Measurements from ENCODE around the gene TMEM144. TPM values are rescaled to one million over a fixed set of nuclear protein-coding genes. Genes with fewer than 3 reads are reported as not detected.

Gene TMEM144
- total and polyA plus RNA-seq, 9 donors, result 5.4 to 14.9 (median 8.4) TPM

DNA sequence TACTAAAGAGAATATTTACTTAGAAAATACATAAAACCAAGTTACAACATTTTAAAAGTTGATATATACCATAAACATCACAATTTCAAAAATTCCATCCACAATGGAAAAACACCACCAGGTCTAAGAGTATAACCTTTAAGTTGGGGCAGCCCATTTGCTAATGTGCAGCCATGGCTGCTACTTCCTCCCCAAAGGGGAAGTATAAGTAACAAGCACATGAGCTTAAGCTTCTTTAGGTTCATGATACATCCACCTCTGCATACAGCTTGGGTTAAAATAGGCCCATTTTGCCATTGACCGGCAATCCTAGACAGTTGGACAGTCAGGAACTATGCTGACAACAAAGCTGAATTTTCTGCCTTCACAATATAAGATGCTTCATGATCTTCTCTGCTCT lies 20.9 kb upstream of the TMEM144 start:
- H3K27ac ChIP-seq, result no peak overlapping the region
- intact Hi-C loops (cut with DNase I), result no loop called here
- WGBS, 3 donors, result 91 to 100% (median 100%) methylated on average over 1 of the region's 1 CpG

DNA sequence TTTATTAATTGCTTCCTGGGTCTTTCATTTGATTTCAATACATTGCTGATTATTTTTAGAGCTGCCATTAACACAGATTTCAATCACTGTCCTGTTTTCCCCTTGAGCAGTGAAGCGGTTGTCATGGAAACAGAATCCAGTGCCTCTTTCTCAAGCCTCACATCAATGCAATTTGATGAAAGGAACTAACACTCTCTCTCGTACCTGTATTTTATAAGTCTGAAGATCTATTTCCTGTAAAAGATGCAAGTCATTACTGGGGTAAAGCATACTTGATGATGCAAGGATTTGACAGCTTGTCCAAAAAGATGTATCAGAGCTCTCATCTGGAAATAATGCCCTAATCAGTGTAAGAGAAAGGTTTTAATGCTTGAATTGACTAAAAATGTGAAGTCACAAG lies 19.6 kb upstream of the TMEM144 start:
- DNase-seq, result no peak
- Histone ChIP-seq H3K4me3 (no peak overlapping the region), H3K9me3 (no peaks in the 10 kb centered on the region), H3K36me3 (no peaks in the 10 kb centered on the region), H3K27ac (no peak overlapping the region), H3K4me1 (ENCODE audit: insufficient read depth) (peaks cover 3% of the 10 kb centered on the region), H3K27me3 (no peaks in the 10 kb centered on the region)
- no peak for TF ChIP-seq POLR2A (IDR thresholded peaks at IDR 0.05)
- TF ChIP-seq EP300 (IDR thresholded peaks at IDR 0.05), result no peak
- TF ChIP-seq CTCF (IDR thresholded peaks at IDR 0.05), result no peak
- intact Hi-C loops (cut with DNase I), result no loop called here
- WGBS, 3 donors, result 93 to 98% (median 93%) methylated on average over 2 of the region's 2 CpGs

More for the DNA sequence above, 20.9 kb upstream of the TMEM144 start:
- TF ChIP-seq EP300 (IDR thresholded peaks at IDR 0.05) (no peak), POLR2A (IDR thresholded peaks at IDR 0.05) (no peak), CTCF (IDR thresholded peaks at IDR 0.05) (no peak)
- Histone ChIP-seq H3K4me1 (ENCODE audit: insufficient read depth) (peaks cover 3% of the 10 kb centered on the region), H3K4me3 (no peak overlapping the region), H3K9me3 (no peaks in the 10 kb centered on the region), H3K27me3 (no peaks in the 10 kb centered on the region), H3K36me3 (no peaks in the 10 kb centered on the region)
- no peak for DNase-seq

GRCh38 chr4:158192439-158193158 lies 17.7 kb upstream of the TMEM144 start:
- DNase-seq, result no peak
- 81 to 86% (median 84%) methylated on average over 5 of the region's 5 CpGs for WGBS, 3 donors
- Histone ChIP-seq H3K27ac (no peak overlapping the region), H3K9me3 (no peaks in the 10 kb centered on the region), H3K27me3 (no peaks in the 10 kb centered on the region), H3K36me3 (no peaks in the 10 kb centered on the region), H3K4me1 (ENCODE audit: insufficient read depth) (peaks cover 3% of the 10 kb centered on the region), H3K4me3 (no peak overlapping the region)
- no peak for TF ChIP-seq EP300 (IDR thresholded peaks at IDR 0.05)
- TF ChIP-seq CTCF (IDR thresholded peaks at IDR 0.05), result no peak
- no peak for TF ChIP-seq POLR2A (IDR thresholded peaks at IDR 0.05)
- intact Hi-C loops (cut with DNase I), result no loop called here

DNA sequence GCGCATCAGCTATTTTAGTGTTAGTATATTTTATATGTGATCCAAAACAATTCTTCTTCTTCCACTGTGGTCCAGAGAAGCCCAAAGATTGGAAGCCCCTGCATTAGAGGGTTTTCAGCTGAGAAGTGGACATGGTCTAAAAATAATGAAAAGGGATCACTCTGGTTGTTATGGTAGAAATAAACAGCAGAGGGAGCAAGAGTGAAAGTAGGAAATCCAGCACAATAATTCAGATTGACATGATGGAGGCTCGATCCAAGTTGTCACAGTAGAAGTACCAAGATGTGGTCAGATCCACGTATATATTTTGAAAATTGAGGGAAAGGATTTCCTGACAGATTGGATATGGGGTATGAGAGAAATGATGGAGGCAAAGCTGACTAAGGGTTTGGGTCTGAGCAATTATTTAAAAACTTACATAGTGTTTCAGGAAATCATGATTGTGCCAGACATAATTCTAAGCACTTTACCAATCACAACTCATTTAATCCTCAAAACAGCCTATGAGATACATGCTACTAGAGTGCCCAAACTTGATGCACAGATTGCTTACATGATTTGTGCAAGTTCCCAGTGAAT lies 17.0 kb upstream of the TMEM144 start:
- no peaks in the 10 kb centered on the region for H3K9me3 ChIP-seq
- H3K4me1 ChIP-seq (ENCODE audit: insufficient read depth), result peaks cover 3% of the 10 kb centered on the region
- TF ChIP-seq EP300 (IDR thresholded peaks at IDR 0.05) (no peak), CTCF (IDR thresholded peaks at IDR 0.05) (peak in 1 of 3 donors; percentile 31), POLR2A (IDR thresholded peaks at IDR 0.05) (no peak)
- DNase-seq, result no peak
- H3K36me3 ChIP-seq, result no peaks in the 10 kb centered on the region
- no peak overlapping the region for H3K27ac ChIP-seq
- no peak overlapping the region for H3K4me3 ChIP-seq
- no peaks in the 10 kb centered on the region for H3K27me3 ChIP-seq
- intact Hi-C loops (cut with DNase I), result no loop called here
- WGBS, 3 donors, result 55 to 60% (median 56%) methylated on average over 3 of the region's 3 CpGs

All from ovary (tissue), 9 donors.